Vagina (tissue), 2 donors: ENCODE data around the gene ID1.

Source experiments
- POLR2A ChIP-seq, 2 donors: fragments of 450-650 bp; IDR thresholded peaks; one replicate each; pipeline ENCODE4 v1.6.1; 2017; ENCODE audit warnings: antibody characterized with exemption in 2 of 2, mild to moderate bottlenecking in 2 of 2, moderate library complexity in 2 of 2
- POLR2AphosphoS5 ChIP-seq, 2 donors: sonication (generic); formaldehyde crosslinking; IDR thresholded peaks; one replicate each; pipeline ENCODE4 v1.9.0; 2017; ENCODE audit warnings: antibody characterized with exemption in 2 of 2, mild to moderate bottlenecking in 2 of 2, low read depth in 1 of 2; ENCODE audit not compliant: insufficient read depth in 1 of 2
- TF ChIP-seq, protein P1 (sequence below), 3 experiments: fragments of 450-650 bp in 2 of 3; fragments of 200-600 bp in 1 of 3; sonication (generic) in 1 of 3; IDR thresholded peaks; one replicate each; pipeline ENCODE4 v1.5.1; 2017 to 2019; ENCODE audit warnings: antibody characterized with exemption in 3 of 3, mild to moderate bottlenecking in 2 of 3, moderate library complexity in 2 of 3

DNA sequence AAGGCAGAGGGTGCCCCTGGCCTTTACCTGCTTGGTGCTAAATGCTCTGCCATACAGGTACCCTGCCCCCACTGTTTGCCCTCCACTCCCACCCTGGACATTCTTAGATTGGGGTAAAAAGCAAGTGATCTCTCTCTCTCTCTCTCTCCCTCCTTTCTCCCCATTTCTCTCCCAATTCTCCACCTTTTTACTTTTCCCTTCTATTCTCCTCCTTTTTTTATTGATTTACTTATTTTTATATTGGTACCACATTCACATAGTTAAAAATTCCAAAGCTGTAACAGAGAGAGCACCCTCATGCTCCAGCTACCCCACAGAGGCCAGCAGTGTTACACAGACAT, 37.7 kb upstream of the ID1 start:
- TF ChIP-seq, protein P1, sequence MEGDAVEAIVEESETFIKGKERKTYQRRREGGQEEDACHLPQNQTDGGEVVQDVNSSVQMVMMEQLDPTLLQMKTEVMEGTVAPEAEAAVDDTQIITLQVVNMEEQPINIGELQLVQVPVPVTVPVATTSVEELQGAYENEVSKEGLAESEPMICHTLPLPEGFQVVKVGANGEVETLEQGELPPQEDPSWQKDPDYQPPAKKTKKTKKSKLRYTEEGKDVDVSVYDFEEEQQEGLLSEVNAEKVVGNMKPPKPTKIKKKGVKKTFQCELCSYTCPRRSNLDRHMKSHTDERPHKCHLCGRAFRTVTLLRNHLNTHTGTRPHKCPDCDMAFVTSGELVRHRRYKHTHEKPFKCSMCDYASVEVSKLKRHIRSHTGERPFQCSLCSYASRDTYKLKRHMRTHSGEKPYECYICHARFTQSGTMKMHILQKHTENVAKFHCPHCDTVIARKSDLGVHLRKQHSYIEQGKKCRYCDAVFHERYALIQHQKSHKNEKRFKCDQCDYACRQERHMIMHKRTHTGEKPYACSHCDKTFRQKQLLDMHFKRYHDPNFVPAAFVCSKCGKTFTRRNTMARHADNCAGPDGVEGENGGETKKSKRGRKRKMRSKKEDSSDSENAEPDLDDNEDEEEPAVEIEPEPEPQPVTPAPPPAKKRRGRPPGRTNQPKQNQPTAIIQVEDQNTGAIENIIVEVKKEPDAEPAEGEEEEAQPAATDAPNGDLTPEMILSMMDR (IDR thresholded peaks at IDR 0.05) = no peak
- TF ChIP-seq POLR2A (IDR thresholded peaks at IDR 0.05) (no peak), POLR2AphosphoS5 (IDR thresholded peaks at IDR 0.05; ENCODE audit: insufficient read depth in 1 of 2, low read depth in 1 of 2) (no peak)
